ENCODE measurements around the gene TCEA3.
A peak's percentile ranks its signal among the peaks of the same experiment; 100 is the strongest.

TCEA3 gene

GRCh38 chr1:23424293-23425192 is at the start of gene TCEA3:
Gene TCEA3, minus strand, starts transcription at chr1:23424748. Its CDS starts 115 bp downstream, at chr1:23424633.
- DNase-seq = peak; percentile 46

GRCh38 chr1:23473037-23473800 is 48.7 kb upstream of the TCEA3 start:
- DNase-seq = no peak

- no peak for DNase-seq
These were observed 47.9 kb upstream of the TCEA3 start for GRCh38 chr1:23472351-23473036.

- DNase-seq = no peak
These were observed 47.0 kb upstream of the TCEA3 start for GRCh38 chr1:23471473-23472075.

GRCh38 chr1:23470282-23471070 is 45.9 kb upstream of the TCEA3 start:
- DNase-seq = no peak

GRCh38 chr1:23469372-23469982 is 44.9 kb upstream of the TCEA3 start:
- DNase-seq = no peak

GRCh38 chr1:23466423-23466989 is 42.0 kb upstream of the TCEA3 start:
- DNase-seq = no peak

GRCh38 chr1:23463286-23463685 is 38.7 kb upstream of the TCEA3 start:
- DNase-seq = no peak

- DNase-seq = no peak
These were observed 38.2 kb upstream of the TCEA3 start for GRCh38 chr1:23462766-23463165.

- no peak for DNase-seq
These were observed 36.5 kb upstream of the TCEA3 start for GRCh38 chr1:23461050-23461449.

- no peak for DNase-seq
These were observed 36.0 kb upstream of the TCEA3 start for GRCh38 chr1:23460519-23460918.

- no peak for DNase-seq
These were observed 34.8 kb upstream of the TCEA3 start for GRCh38 chr1:23459338-23459757.

- DNase-seq = no peak
These were observed 31.7 kb upstream of the TCEA3 start for GRCh38 chr1:23456226-23456625.

- DNase-seq = no peak
These were observed 29.0 kb upstream of the TCEA3 start for GRCh38 chr1:23453455-23454000.

GRCh38 chr1:23452011-23452411 is 27.5 kb upstream of the TCEA3 start:
- DNase-seq = no peak

GRCh38 chr1:23451441-23451840 is 26.9 kb upstream of the TCEA3 start:
- DNase-seq = no peak

- DNase-seq = no peak
These were observed 26.3 kb upstream of the TCEA3 start for GRCh38 chr1:23450894-23451293.

- DNase-seq = no peak
These were observed 25.4 kb upstream of the TCEA3 start for GRCh38 chr1:23449958-23450357.

- no peak for DNase-seq
These were observed 24.8 kb upstream of the TCEA3 start for GRCh38 chr1:23449306-23449705.

GRCh38 chr1:23448846-23449245 is 24.3 kb upstream of the TCEA3 start:
- DNase-seq = no peak
